RWPE2 (cell line): Measurements from ENCODE around the gene ABCC1.

Experiments used
- ATAC-seq: fragments of 200-7000 bp; cut with Tn5 transposase; 3 replicates; pipeline ENCODE4 v1.9.1; 2021; ENCODE audit warnings: low read depth
- DNase-seq: peaks from one replicate; pipeline ENCODE4 v3.0.0-alpha.2; 2020; ENCODE audit warnings: low spot score
- H3K27ac ChIP-seq: fragments of 450-650 bp; 2 replicates; pipeline ENCODE4 v1.5.1; 2017; ENCODE audit warnings: mild to moderate bottlenecking; ENCODE audit not compliant: poor library complexity, severe bottlenecking
- H3K27me3 ChIP-seq: fragments of 250-450 bp; sonication (Bioruptor Pico); 2 replicates; pipeline ENCODE4 v1.5.1; 2021; ENCODE audit warnings: mild to moderate bottlenecking, moderate library complexity; ENCODE audit not compliant: insufficient read depth, poor library complexity, severe bottlenecking
- H3K36me3 ChIP-seq: fragments of 250-450 bp; sonication (Bioruptor Pico); 2 replicates; pipeline ENCODE4 v1.5.1; 2020; ENCODE audit warnings: low read depth, mild to moderate bottlenecking, moderate library complexity
- H3K4me1 ChIP-seq: fragments of 250-450 bp; sonication (Bioruptor Pico); 2 replicates; pipeline ENCODE4 v1.5.1; 2021; ENCODE audit warnings: mild to moderate bottlenecking, moderate library complexity; ENCODE audit not compliant: insufficient read depth, poor library complexity, severe bottlenecking
- H3K4me3 ChIP-seq: fragments of 250-450 bp; sonication (Bioruptor Pico); 2 replicates; pipeline ENCODE4 v1.5.1; 2021; ENCODE audit warnings: mild to moderate bottlenecking, moderate library complexity; ENCODE audit not compliant: severe bottlenecking
- H3K9me3 ChIP-seq: fragments of 250-450 bp; sonication (Bioruptor Pico); 2 replicates; pipeline ENCODE4 v1.5.1; 2021; ENCODE audit warnings: mild to moderate bottlenecking, moderate library complexity; ENCODE audit not compliant: severe bottlenecking
- TF ChIP-seq, protein P1 (sequence below): fragments of 450-650 bp; IDR thresholded peaks from one replicate; pipeline ENCODE4 v1.5.1; 2017; ENCODE audit warnings: mild to moderate bottlenecking, moderate library complexity; ENCODE audit not compliant: poor library complexity, severe bottlenecking

ABCC1 gene

DNA sequence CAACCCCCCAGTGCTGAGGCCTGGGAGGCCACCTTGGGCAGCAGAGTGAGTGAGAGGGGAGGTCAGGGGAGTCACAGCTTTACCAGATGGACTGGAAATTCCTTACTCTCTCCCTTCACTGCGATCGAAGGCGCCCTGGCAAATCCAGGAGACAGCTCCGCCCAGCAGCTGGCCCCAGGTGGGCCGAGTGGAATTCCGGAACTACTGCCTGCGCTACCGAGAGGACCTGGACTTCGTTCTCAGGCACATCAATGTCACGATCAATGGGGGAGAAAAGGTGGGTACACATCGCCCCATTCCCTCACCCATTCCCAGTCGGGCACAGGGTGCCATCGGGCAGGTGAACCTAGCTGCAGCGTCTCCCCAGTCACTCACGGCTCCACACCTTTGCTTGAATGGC is 182.2 kb downstream of the ABCC1 start:
- no peaks in the 10 kb centered on the region for H3K4me1 ChIP-seq
- no peak for DNase-seq
- TF ChIP-seq, protein P1, sequence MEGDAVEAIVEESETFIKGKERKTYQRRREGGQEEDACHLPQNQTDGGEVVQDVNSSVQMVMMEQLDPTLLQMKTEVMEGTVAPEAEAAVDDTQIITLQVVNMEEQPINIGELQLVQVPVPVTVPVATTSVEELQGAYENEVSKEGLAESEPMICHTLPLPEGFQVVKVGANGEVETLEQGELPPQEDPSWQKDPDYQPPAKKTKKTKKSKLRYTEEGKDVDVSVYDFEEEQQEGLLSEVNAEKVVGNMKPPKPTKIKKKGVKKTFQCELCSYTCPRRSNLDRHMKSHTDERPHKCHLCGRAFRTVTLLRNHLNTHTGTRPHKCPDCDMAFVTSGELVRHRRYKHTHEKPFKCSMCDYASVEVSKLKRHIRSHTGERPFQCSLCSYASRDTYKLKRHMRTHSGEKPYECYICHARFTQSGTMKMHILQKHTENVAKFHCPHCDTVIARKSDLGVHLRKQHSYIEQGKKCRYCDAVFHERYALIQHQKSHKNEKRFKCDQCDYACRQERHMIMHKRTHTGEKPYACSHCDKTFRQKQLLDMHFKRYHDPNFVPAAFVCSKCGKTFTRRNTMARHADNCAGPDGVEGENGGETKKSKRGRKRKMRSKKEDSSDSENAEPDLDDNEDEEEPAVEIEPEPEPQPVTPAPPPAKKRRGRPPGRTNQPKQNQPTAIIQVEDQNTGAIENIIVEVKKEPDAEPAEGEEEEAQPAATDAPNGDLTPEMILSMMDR, result no peak
- peaks cover 74% of the 10 kb centered on the region for H3K36me3 ChIP-seq
- no peaks in the 10 kb centered on the region for H3K9me3 ChIP-seq
- no peaks in the 10 kb centered on the region for H3K27me3 ChIP-seq
- H3K27ac ChIP-seq, result no peak overlapping the region
- ATAC-seq, result no peak
- H3K4me3 ChIP-seq, result no peak overlapping the region

DNA sequence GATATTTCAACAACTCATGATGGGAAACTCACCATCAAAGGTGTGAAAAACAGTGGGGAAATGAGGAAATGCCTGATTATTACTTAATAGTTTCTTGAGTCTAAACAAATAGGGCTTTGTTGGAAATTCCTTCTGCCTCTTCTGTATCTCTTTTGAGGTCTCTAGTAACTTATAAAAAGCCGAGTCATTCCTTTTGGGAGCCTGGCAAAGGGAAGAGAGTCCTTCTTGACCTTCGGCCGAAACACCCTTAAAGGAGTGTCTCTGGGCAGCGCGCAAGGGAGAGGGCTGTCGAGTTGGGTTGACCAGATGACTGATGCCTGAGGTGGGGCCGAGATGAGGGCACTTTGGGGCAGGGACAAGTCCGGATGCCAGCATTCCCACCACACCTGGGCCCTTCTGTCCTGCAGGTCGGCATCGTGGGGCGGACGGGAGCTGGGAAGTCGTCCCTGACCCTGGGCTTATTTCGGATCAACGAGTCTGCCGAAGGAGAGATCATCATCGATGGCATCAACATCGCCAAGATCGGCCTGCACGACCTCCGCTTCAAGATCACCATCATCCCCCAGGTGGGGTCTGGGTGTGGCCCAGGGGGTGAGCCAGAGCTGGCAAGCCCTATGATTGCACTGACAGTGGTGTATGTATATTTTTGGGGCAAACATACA is 184.7 kb downstream of the ABCC1 start:
- Histone ChIP-seq H3K27ac (no peak overlapping the region), H3K4me1 (no peaks in the 10 kb centered on the region), H3K27me3 (no peaks in the 10 kb centered on the region), H3K4me3 (no peak overlapping the region), H3K9me3 (no peaks in the 10 kb centered on the region), H3K36me3 (peaks cover 78% of the 10 kb centered on the region)
- DNase-seq (no peak), ATAC-seq (no peak)
- TF ChIP-seq, protein P1, result no peak

DNA sequence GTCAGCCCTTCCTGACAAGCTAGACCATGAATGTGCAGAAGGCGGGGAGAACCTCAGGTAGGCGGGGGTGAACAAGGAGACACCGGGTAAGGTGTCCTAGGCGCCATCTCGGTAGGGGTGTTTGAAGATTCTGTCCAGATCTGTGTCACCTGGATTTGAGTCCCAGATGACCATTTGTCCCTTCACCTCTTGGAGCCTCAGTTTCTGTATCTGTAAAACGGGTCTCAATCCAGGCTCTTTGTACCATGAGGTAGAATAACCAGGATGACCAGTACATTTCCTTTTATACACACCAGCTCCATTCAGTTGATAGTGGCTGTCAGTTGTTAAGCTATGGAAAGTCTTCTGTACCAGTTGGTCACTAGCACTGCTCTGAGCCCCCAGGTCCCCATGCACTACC is 187.2 kb downstream of the ABCC1 start:
- H3K36me3 ChIP-seq, result peaks cover 85% of the 10 kb centered on the region
- H3K4me3 ChIP-seq, result no peak overlapping the region
- TF ChIP-seq, protein P1, result no peak
- H3K27me3 ChIP-seq, result no peaks in the 10 kb centered on the region
- no peaks in the 10 kb centered on the region for H3K4me1 ChIP-seq
- no peak for DNase-seq
- no peak overlapping the region for H3K27ac ChIP-seq
- H3K9me3 ChIP-seq, result no peaks in the 10 kb centered on the region
- no peak for ATAC-seq

DNA sequence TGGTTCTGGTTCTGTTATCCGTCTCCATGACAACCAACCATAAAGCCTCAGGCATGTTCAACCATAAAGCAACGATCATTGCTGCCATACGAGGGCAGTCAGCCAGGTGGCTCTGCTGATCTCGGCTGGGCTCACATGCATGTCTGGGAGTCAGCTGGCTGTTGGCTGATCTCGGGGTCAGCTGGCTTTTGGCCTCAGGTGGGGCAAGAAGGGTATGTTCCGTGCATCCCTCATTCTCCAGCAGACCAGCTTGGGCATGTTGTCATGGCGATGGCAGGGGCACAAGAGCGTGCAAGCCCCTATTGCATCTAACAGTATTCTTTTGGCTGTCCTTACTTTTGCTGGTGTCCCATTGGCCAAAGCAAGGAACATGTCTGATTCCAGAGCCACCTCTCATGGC is 187.7 kb downstream of the ABCC1 start:
- Histone ChIP-seq H3K27ac (no peak overlapping the region), H3K4me1 (no peaks in the 10 kb centered on the region), H3K4me3 (no peak overlapping the region), H3K36me3 (peaks cover 82% of the 10 kb centered on the region), H3K9me3 (no peaks in the 10 kb centered on the region), H3K27me3 (no peaks in the 10 kb centered on the region)
- DNase-seq, result no peak
- no peak for ATAC-seq
- TF ChIP-seq, protein P1, result no peak

DNA sequence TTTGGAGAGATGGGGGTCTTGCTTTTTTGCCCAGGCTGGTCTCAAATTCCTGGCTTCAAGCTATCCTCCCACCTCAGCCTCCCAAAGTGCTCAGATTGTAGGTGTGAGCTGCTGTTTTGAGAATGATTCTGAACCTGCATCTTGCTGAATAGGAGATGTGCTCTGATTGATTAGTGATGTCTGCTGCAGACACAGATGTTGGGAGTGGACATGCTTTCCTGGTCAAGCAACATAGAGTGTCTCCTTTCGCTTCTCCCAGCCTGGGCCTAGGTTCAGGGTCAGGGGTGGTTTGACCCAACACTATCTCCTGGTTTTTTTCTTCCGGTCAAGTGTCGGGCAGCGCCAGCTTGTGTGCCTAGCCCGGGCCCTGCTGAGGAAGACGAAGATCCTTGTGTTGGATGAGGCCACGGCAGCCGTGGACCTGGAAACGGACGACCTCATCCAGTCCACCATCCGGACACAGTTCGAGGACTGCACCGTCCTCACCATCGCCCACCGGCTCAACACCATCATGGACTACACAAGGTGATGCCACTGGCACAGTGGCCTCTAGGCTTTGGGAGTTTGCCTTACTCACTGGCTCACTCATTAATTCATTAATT is 188.7 kb downstream of the ABCC1 start:
- H3K27me3 ChIP-seq, result no peaks in the 10 kb centered on the region
- no peaks in the 10 kb centered on the region for H3K4me1 ChIP-seq
- H3K36me3 ChIP-seq, result peaks cover 84% of the 10 kb centered on the region
- no peak for ATAC-seq
- H3K4me3 ChIP-seq, result no peak overlapping the region
- TF ChIP-seq, protein P1, result no peak
- DNase-seq, result no peak
- no peaks in the 10 kb centered on the region for H3K9me3 ChIP-seq
- no peak overlapping the region for H3K27ac ChIP-seq
